Epithelial cell of umbilical artery (primary cell): ENCODE measurements around the gene ABCA2. TPM values are rescaled to one million over a fixed set of nuclear protein-coding genes. Genes with fewer than 3 reads are reported as not detected.

Experiments
- total RNA-seq: library from RNA; depleted of rRNA; stranded (reverse); fragments of >200 nt; gene quantifications from 2 replicates; pipeline ENCODE4 v1.2.3, GENCODE V29; 2014

The ABCA2 gene
- total RNA-seq, 1 donor from 2014 or later, result 8.4 TPM

Other genes with a start within 250 kb of the ABCA2 start
- 105 and 109 TPM in 2 replicates for gene TMEM141, start 236.9 kb downstream of the ABCA2 start, total RNA-seq
- gene CCDC183, start 231.9 kb downstream of the ABCA2 start, total RNA-seq, result under 0.01 and 0.46 TPM in 2 replicates
- gene RABL6, start 220.3 kb downstream of the ABCA2 start, total RNA-seq, result 57.9 and 64.6 TPM in 2 replicates
- gene AJM1, start 185.8 kb downstream of the ABCA2 start, total RNA-seq, result 0.61 and 0.65 TPM in 2 replicates
- gene PHPT1, start 178.8 kb downstream of the ABCA2 start, total RNA-seq, result 91.8 and 130 TPM in 2 replicates
- 0.32 and 1.5 TPM in 2 replicates for gene MAMDC4, start 175.9 kb downstream of the ABCA2 start, total RNA-seq
- gene EDF1, start 161.9 kb downstream of the ABCA2 start, total RNA-seq, result 352 and 430 TPM in 2 replicates
- gene TRAF2, start 141.7 kb downstream of the ABCA2 start, total RNA-seq, result 11.1 and 11.4 TPM in 2 replicates
- 124 and 151 TPM in 2 replicates for gene FBXW5, start 83.5 kb downstream of the ABCA2 start, total RNA-seq
- gene C8G, start 83.0 kb downstream of the ABCA2 start, total RNA-seq, result not detected in 2 replicates
- not detected in 2 replicates for gene LCN12, start 76.0 kb downstream of the ABCA2 start, total RNA-seq
- gene PTGDS, start 50.7 kb downstream of the ABCA2 start, total RNA-seq, result 0.65 TPM in 1 of 2 replicates, not detected in the other
- not detected in 2 replicates for gene LCNL1, start 45.2 kb downstream of the ABCA2 start, total RNA-seq
- 18.8 and 26.0 TPM in 2 replicates for gene PAXX, start 35.8 kb downstream of the ABCA2 start, total RNA-seq
- gene CLIC3, start 31.7 kb downstream of the ABCA2 start, total RNA-seq, result 0.32 TPM in 1 of 2 replicates, not detected in the other
- not detected in 2 replicates for gene FUT7, start 3.9 kb upstream of the ABCA2 start, total RNA-seq
- 28.3 and 29.2 TPM in 2 replicates for gene NPDC1, start 17.9 kb upstream of the ABCA2 start, total RNA-seq
- gene ENTPD2, start 25.8 kb upstream of the ABCA2 start, total RNA-seq, result not detected in 2 replicates
- 15.3 and 19.3 TPM in 2 replicates for gene SAPCD2, start 42.3 kb upstream of the ABCA2 start, total RNA-seq
- 6.2 and 15.8 TPM in 2 replicates for gene UAP1L1, start 49.3 kb upstream of the ABCA2 start, total RNA-seq
- 57.0 and 64.3 TPM in 2 replicates for gene MAN1B1, start 58.7 kb upstream of the ABCA2 start, total RNA-seq
- 63.1 and 69.8 TPM in 2 replicates for gene DPP7, start 86.5 kb upstream of the ABCA2 start, total RNA-seq
- gene GRIN1, start 110.9 kb upstream of the ABCA2 start, total RNA-seq, result under 0.01 TPM in 2 replicates
- not detected in 2 replicates for gene LRRC26, start 141.8 kb upstream of the ABCA2 start, total RNA-seq
- gene TMEM210, start 143.8 kb upstream of the ABCA2 start, total RNA-seq, result not detected in 2 replicates
- 22.7 and 24.6 TPM in 2 replicates for gene ANAPC2, start 160.3 kb upstream of the ABCA2 start, total RNA-seq
- gene SSNA1, start 160.4 kb upstream of the ABCA2 start, total RNA-seq, result 105 and 126 TPM in 2 replicates
- gene TPRN, start 172.5 kb upstream of the ABCA2 start, total RNA-seq, result 4.6 and 5.5 TPM in 2 replicates
- gene TMEM203, start 177.4 kb upstream of the ABCA2 start, total RNA-seq, result 30.9 and 34.1 TPM in 2 replicates
- 3.6 TPM in 2 replicates for gene NDOR1, start 177.5 kb upstream of the ABCA2 start, total RNA-seq
- gene RNF208, start 194.0 kb upstream of the ABCA2 start, total RNA-seq, result 0.32 TPM in 1 of 2 replicates, not detected in the other
- gene CYSRT1, start 196.9 kb upstream of the ABCA2 start, total RNA-seq, result 0.32 TPM in 1 of 2 replicates, not detected in the other
- gene RNF224, start 199.3 kb upstream of the ABCA2 start, total RNA-seq, result not detected in 2 replicates
- not detected in 2 replicates for gene SLC34A3, start 202.7 kb upstream of the ABCA2 start, total RNA-seq
- 222 and 249 TPM in 2 replicates for gene TUBB4B, start 213.1 kb upstream of the ABCA2 start, total RNA-seq
- gene STPG3, start 223.0 kb upstream of the ABCA2 start, total RNA-seq, result not detected in 2 replicates
- gene NELFB, start 227.1 kb upstream of the ABCA2 start, total RNA-seq, result 61.4 and 67.0 TPM in 2 replicates
- gene TOR4A, start 249.5 kb upstream of the ABCA2 start, total RNA-seq, result 29.3 and 39.0 TPM in 2 replicates